Measurements from ENCODE around the gene COG4.
A peak's percentile ranks its signal among the peaks of the same experiment; 100 is the strongest.

The COG4 gene

DNA sequence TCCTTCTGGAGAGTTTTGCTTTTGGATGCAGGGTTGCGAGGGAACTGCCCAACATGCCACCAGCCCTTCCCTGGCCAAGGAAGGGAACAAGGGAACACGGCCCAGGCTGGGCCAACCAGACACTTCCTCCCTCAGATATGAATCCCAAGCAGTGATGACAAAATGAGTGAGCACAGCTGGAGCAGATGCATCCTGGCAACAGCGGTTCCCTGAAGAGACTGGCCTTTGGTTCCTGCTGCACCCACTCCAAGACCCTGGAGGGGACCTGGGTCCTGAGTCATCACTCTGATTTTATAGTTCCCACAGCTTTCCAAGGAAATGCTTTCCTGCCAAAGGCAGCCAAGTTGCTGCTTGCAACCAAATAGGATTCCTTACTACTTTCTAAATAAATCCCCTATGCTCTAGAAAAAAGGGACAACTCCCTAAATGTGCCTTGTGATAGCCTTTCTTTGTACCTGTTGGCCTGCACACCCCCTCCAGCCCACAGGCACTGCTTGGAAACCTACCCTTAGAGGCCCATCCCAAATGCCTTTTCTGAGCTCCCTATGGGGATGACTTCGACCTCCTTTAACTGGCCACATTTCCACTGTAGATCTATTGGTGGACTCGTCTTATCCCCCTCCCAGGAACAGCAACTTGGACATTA lies 89.8 kb downstream of the COG4 start:
- H3K9me3 ChIP-seq (ENCODE audit: insufficient read depth, low read length), result no peaks in the 10 kb centered on the region
- peaks cover 89% of the 10 kb centered on the region for H3K79me2 ChIP-seq (ENCODE audit: low read length)
- no peak overlapping the region for H2AFZ ChIP-seq (ENCODE audit: low read depth, low read length)
- peaks cover 13% of the 10 kb centered on the region for H3K36me3 ChIP-seq (replicated peaks; ENCODE audit: low read depth, low read length)
- peak overlapping the region; percentile 97 for H3K27ac ChIP-seq (ENCODE audit: low read length)
- peaks cover 7% of the 10 kb centered on the region for H4K20me1 ChIP-seq (ENCODE audit: insufficient read depth, low read length)
- peak overlapping the region; percentile 59 for H3K4me3 ChIP-seq (ENCODE audit: low read length)
- TF ChIP-seq, protein P1, sequence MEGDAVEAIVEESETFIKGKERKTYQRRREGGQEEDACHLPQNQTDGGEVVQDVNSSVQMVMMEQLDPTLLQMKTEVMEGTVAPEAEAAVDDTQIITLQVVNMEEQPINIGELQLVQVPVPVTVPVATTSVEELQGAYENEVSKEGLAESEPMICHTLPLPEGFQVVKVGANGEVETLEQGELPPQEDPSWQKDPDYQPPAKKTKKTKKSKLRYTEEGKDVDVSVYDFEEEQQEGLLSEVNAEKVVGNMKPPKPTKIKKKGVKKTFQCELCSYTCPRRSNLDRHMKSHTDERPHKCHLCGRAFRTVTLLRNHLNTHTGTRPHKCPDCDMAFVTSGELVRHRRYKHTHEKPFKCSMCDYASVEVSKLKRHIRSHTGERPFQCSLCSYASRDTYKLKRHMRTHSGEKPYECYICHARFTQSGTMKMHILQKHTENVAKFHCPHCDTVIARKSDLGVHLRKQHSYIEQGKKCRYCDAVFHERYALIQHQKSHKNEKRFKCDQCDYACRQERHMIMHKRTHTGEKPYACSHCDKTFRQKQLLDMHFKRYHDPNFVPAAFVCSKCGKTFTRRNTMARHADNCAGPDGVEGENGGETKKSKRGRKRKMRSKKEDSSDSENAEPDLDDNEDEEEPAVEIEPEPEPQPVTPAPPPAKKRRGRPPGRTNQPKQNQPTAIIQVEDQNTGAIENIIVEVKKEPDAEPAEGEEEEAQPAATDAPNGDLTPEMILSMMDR (IDR thresholded peaks at IDR 0.05; ENCODE audit: low read depth, low read length), result no peak
- no peak for TF ChIP-seq EZH2phosphoT487 (IDR thresholded peaks at IDR 0.05; ENCODE audit: low read depth)
- peaks cover 80% of the 10 kb centered on the region for H3K4me1 ChIP-seq (ENCODE audit: low read length)
- H3K27me3 ChIP-seq (ENCODE audit: low read depth, low read length), result no peaks in the 10 kb centered on the region
- H3K9ac ChIP-seq (ENCODE audit: low read length), result peak overlapping the region; percentile 67
- peak overlapping the region; percentile 98 for H3K4me2 ChIP-seq (ENCODE audit: low read length)

DNA sequence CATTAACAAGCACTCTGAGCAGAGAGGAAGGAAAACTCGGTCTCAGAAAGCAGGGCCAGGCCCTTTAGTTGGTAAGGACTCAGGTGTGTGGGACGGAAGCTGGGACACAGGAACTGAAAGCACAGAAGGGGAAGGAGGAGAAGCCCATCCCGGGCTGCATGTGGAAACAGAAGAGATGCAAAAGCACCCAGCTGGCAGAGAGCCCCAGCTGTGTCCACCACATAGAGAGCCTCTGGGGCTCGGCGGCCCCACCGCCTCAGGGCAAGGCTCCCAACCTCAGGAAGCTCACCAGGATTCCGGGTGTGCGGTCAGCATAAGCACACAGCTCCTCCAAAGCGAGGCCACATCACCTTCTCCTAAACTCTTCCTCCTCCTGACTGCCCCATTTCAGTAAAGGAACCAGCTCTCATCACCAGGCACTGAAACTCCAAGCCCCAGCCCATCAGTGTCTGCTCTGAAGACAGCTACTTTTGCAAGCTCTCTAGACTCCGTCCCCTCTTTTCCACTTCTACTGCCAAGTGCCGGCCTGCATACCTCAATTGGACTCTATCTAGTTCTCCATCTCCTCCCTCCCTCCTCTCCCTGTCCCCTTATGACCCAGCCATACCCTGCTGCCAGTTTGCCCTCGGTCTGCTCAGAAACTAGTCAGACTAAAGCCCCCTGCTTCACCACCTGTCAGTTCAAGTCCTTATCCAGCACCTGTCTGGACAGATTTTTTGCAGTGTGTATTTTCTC lies 90.5 kb downstream of the COG4 start:
- H3K27me3 ChIP-seq (ENCODE audit: low read depth, low read length), result no peaks in the 10 kb centered on the region
- no peaks in the 10 kb centered on the region for H3K9me3 ChIP-seq (ENCODE audit: insufficient read depth, low read length)
- peaks cover 87% of the 10 kb centered on the region for H3K4me1 ChIP-seq (ENCODE audit: low read length)
- no peak overlapping the region for H2AFZ ChIP-seq (ENCODE audit: low read depth, low read length)
- peak overlapping the region; percentile 59 for H3K4me3 ChIP-seq (ENCODE audit: low read length)
- peaks cover 13% of the 10 kb centered on the region for H3K36me3 ChIP-seq (replicated peaks; ENCODE audit: low read depth, low read length)
- peaks cover 7% of the 10 kb centered on the region for H4K20me1 ChIP-seq (ENCODE audit: insufficient read depth, low read length)
- H3K79me2 ChIP-seq (ENCODE audit: low read length), result peaks cover 89% of the 10 kb centered on the region
- peak overlapping the region; percentile 97 for H3K27ac ChIP-seq (ENCODE audit: low read length)
- TF ChIP-seq, protein P1 (IDR thresholded peaks at IDR 0.05; ENCODE audit: low read depth, low read length), result no peak
- no peak for TF ChIP-seq EZH2phosphoT487 (IDR thresholded peaks at IDR 0.05; ENCODE audit: low read depth)
- peak overlapping the region; percentile 67 for H3K9ac ChIP-seq (ENCODE audit: low read length)
- peak overlapping the region; percentile 98 for H3K4me2 ChIP-seq (ENCODE audit: low read length)

DNA sequence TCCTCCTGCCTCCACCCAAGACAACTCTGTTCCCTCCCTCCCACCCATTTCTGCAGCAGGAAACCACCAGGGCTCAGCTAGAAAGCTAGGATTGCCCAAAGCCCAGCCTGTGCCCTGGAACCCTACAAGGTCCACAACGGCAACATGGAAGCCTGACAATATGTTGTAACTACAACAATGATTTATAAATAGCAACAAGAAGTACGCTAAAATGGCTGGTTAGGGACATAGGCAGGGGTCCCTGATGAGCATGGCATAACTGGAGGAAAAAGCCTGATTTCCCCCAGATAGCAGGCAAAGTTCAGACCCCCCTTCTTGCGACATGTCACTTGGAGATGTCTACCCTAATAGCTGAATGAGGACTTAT lies 91.0 kb downstream of the COG4 start:
- peak overlapping the region; percentile 97 for H3K27ac ChIP-seq (ENCODE audit: low read length)

More for the DNA sequence above, 91.0 kb downstream of the COG4 start:
- peaks cover 92% of the 10 kb centered on the region for H3K4me1 ChIP-seq (ENCODE audit: low read length)
- H3K36me3 ChIP-seq (replicated peaks; ENCODE audit: low read depth, low read length), result peaks cover 13% of the 10 kb centered on the region
- TF ChIP-seq, protein P1 (IDR thresholded peaks at IDR 0.05; ENCODE audit: low read depth, low read length), result no peak
- TF ChIP-seq EZH2phosphoT487 (IDR thresholded peaks at IDR 0.05; ENCODE audit: low read depth), result no peak
- no peaks in the 10 kb centered on the region for H3K27me3 ChIP-seq (ENCODE audit: low read depth, low read length)
- H2AFZ ChIP-seq (ENCODE audit: low read depth, low read length), result no peak overlapping the region
- peak overlapping the region; percentile 98 for H3K4me2 ChIP-seq (ENCODE audit: low read length)
- H3K9me3 ChIP-seq (ENCODE audit: insufficient read depth, low read length), result no peaks in the 10 kb centered on the region
- peak overlapping the region; percentile 59 for H3K4me3 ChIP-seq (ENCODE audit: low read length)
- peaks cover 12% of the 10 kb centered on the region for H4K20me1 ChIP-seq (ENCODE audit: insufficient read depth, low read length)
- H3K79me2 ChIP-seq (ENCODE audit: low read length), result peaks cover 89% of the 10 kb centered on the region
- H3K9ac ChIP-seq (ENCODE audit: low read length), result peak overlapping the region; percentile 67
